ENCODE results near the gene BEGAIN. TPM values are rescaled to one million over a fixed set of nuclear protein-coding genes. Genes with fewer than 3 reads are reported as not detected.

The BEGAIN gene
- polyA plus RNA-seq, 4 donors: 1.2 to 3.6 (median 1.8) TPM

DNA sequence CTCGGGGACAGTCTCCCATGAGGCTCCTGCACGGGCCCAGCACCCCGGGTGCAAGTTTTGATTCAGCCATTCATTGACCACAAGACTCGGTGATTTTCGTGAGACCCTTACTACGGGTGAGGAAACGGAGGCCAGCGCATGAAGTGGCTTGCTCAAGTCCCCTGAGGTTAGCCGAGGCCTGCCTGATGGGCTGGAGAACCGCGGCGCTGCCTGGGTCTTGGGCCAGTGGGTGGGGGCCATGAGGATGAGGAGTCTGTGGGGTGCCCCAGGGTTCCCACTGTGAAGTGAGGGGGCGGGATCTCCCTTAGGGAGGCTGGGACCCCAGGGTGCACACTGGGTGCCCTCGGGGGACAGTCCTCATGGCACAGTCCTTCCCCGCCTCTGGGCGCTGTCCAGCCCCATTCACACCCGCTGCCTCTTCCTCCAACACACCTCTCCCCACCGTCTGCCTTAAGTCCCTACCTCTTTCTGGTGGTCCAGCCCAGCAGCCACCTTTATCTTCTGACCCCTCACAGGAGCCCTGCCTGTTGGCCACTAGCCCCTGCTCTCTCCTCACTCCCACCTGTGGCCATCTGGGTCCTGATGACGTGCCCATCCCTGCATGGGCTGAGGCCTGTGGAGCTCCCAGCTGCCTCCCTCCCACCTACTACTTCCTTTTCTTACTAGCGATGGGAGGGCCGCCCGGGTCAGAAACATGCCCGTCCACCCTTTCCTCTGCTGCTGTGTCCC is 16.3 kb downstream of the BEGAIN start:
- DNase-seq (ENCODE audit: low read depth in 4 of 4, low spot score in 3 of 4): no peak

DNA sequence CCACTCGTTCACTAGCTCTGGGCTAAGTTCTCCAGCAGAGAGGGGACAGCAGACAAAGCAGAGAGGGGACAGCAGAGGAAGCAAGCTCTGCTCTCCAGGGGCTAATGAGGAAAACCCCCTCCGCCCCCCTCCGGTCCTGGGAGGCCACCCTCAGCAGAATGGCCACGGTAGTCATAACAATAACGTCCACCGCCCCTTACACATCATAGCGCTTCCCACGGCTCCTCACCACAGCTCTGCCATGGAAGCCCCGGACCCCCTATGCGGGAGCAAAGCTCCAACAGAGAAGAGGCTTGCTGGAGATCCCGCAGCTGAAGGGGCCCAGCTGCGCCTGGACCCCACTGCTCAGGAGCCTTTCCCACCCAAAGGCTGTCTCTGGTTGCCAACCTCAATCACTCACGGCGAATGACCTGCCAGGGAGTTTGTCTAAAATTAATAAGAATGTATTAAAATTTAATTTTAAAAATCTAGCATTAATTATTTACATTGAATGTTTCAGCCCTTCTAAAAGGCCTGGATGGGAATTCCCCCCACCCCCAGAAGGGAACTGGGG is 17.4 kb downstream of the BEGAIN start:
- no peak for DNase-seq (ENCODE audit: low read depth in 4 of 4, low spot score in 3 of 4)

DNA sequence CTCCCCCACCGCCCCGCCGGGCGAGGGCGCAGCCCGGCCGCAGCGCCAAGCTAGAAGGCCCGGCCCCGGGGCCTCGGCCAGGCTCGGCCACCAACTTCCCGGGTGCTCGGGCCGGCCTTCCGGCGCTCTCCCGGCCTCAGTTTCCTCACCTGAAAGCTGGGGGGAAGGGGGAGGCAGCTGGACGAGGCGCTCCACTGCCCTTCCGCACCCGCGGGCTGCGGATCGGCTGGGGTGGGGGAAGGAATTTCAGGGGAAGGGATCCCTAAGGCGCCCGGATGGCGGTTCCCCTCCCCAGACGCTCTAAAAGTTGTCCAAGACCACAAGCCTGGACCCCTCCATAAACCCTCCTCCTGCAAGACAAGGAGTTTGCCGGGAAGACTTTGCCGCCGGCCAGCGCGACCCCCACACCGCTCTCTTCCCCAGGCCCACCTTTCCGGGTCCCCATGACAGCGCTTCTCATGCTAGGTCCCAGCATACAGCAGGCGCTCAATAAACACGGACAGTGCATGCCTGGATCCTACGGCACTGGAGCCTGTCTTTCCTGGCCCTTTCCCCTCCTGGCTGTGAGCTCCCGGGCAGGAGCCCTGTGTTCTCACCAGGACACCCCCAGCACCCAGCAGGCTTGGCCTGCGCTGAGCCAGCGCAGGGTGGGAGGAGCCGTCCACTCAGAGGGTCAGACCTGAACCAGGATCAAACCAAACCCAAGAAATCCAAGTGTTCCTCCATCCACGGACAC is 18.1 kb downstream of the BEGAIN start:
- DNase-seq (ENCODE audit: low read depth in 4 of 4, low spot score in 3 of 4): no peak

DNA sequence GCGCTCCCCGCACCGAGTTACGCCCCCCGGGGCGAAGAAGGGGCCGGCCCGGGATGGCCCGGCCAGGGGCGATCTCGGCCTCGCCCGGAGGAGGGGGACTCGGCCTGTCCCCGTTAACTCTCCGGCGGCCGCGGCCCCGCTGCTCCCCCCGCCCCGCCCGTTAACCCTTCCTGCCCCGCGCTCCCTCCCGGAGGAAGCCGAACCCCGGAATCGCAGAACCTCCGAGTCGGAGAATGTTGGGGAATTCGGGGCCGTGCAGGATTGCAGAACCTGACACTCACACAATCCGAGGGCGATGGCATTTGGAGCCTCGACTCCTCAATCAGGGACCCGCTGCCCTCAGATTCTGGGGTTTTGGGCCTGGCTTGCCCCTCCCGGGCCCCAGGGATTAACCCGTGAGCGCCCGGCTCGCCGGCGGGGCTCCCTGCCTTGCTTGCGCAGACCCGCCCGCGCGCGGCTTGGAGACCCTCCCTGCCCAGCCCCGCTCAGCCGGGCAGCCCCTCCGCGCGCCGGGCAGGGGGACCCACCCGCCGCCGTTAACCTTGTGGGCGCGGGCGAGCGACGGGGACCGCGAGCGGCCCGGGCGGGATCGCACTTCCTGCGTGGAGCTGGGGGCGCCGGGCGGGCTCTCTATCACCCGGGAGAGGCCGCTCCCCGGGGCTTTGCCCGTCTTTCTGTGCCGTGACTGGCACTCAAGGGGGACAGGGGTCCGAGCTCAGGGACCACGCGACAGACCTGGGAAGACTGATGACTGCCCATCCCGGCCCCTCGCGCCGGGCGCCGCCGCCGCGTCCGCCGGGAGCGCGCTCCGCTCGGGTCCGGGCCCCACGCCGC is 18.8 kb downstream of the BEGAIN start:
- DNase-seq (ENCODE audit: low read depth in 4 of 4, low spot score in 3 of 4): no peak

DNA sequence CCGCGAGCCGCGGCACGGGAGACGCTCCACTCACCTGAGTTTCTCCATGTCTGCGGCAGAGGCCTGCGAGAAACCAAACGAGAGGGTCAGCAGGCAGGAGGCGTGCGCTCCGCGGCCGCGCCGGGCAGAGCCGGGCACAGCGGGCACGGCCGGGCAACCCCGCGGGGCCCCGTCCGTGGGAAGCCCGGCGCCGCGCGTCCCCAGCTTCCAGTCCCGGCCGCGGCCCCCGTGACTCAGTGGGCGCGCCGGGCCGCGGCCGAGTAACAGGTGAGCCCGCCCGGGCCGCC is 19.4 kb downstream of the BEGAIN start:
- DNase-seq (ENCODE audit: low read depth in 4 of 4, low spot score in 3 of 4): no peak

DNA sequence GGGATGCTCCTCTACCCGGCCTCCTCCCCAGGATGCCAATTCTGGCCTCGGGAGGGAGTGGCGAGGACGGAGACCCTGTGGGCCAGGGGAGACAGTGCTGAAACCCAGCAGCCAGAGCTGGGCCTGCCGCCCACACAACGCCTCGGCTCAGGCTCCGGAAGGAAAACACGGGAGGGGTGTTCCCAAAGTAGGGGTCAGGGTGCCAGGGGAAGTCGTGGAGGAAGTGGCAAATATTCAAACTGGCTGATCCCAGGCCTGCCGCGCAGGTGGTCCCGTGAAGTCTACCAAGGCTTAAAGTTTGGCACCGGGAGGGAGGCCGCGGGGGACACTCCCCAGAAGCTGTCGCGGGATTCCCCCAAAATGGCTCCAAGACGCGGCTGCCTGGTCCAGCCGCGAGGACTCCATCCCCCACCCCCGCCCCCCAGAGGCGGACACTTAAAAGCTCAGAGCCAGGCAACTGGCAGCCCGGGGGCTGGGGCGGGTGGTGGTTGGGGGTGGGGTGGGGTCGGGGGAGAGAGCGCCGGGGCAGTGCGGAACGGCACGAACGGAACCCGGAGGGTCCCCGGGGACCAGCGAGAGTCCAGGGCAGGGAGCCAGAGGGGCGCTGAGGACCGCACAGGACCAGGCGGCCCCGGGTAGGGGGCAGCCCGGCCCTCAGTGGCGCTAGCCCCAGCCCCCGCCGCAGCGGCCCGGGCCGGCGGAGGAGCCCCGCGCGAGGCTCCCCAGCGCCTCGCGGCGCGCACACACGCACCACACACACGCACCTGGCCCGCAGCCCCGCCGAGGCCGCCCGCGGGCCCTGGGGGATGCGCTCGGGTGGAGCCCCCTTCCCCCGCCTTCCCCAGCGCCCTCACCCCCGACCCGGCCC is 20.0 kb downstream of the BEGAIN start:
- no peak for DNase-seq (ENCODE audit: low read depth in 4 of 4, low spot score in 3 of 4)

DNA sequence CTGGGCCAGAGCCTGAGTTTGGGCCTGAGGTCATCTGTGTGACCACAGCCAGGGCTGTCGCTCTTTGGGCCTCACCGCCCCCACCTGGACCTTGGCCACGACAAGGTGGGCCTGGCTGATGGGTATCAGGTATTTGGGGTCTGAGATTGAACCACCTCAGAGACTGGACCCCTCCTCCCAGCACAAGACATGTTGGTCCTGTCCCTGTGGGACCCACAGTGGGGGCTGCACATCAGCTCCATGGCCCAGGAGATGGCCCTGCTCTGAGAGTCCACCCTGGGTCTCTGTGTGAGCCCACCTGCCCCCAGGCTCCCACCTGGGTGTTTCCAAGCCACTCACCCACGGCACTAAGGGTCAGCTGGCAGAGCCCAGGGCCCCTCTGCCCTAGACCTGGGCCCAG is 20.6 kb downstream of the BEGAIN start:
- DNase-seq (ENCODE audit: low read depth in 4 of 4, low spot score in 3 of 4): no peak

DNA sequence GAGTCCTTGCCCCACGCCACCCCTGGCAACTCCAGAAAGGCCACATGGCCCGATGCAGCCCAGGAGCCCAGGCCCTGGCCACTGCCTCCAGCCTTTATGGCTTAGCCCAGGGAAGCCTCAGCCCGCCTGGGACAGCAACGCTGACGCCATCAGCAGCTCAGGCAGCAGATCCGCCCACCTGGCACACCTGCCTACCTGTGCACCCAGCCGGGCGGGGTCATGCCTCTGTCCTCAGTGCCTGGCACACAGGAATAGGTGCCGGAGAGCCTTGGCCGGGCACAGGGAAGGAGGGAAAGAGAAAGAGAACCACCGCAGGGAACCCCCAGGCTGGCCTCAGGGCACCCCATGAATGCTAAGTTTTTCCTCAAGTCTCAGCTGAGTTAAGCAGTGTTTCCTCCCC is 21.1 kb downstream of the BEGAIN start:
- no peak for DNase-seq (ENCODE audit: low read depth in 4 of 4, low spot score in 3 of 4)

DNA sequence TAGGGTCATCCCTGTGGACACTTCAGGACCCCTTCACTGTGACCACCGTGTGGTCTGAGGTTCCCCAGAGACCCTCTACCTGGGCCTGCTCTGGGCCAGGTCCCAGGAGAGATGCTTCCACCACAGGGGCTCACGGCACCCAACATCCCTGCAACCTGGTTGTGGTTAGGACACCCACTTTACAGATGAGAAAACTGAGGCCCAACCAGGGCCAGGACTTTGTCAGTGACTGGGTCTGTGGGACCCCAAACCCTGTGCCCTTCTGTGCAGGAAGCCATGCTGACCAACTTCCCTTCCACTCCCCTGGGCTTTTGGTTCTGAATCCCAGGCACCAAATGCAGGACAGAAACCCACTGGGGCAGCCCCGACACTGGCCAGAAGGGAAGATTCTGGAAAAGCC is 21.6 kb downstream of the BEGAIN start:
- DNase-seq (ENCODE audit: low read depth in 4 of 4, low spot score in 3 of 4): no peak

DNA sequence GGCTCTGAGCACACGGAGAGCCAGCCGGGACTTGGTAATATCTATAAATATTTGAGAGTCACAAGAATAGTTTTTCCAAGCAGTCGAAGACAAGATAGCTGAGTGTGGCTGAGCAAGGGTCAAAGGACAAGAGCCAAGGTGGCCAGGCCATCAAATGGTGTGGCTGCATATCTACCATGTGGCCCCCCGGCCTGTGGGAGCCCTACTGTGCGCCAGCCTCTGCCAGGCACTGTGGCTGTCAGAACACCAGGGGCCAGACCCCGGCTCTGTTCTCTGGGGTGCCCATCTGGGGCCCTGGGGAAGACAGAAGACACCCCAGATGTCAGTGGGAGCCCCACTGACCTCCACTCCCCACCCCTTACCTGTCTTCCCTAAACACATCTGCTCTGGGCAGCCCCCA is 22.7 kb downstream of the BEGAIN start:
- DNase-seq (ENCODE audit: low read depth in 4 of 4, low spot score in 3 of 4): no peak

DNA sequence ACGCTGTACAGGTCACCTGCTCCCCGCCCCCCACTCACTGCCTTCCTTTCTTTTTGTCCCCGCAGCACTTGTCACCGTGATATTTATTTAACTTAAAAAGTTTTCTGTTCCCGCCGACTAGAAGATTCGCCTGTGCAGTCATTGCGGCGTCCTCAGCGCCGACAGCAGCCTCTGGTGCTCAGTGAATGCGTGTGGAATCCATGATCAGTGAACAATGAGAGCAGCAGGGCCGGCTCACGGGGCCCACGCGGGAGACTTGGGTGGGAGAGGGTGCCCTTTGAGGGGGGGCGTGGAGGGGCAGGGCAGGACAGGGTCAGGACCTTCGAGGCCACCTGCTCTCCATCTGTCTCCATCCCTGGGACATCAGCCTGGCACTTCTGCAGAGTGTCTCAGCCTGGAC is 24.5 kb downstream of the BEGAIN start:
- DNase-seq (ENCODE audit: low read depth in 4 of 4, low spot score in 3 of 4): no peak

DNA sequence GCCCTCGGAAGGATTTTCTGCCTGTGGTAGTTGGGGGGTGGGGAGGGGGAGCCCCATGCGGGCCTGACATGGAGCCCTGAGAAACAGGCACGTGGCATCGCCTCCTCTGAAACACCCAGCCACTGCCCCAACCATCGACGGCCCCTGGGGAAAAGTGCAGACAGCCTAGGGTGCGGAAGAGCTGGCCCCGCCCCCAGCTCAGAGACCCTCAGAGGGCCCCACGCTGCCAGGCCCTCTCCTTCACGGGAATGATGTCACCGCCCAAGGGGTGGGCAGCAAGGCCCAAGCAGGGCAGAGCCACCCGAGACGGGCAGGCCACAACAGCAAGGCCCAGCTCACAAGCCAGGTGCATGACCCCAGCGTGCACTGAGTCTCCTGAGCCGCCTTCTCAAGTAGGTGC is 26.2 kb downstream of the BEGAIN start:
- no peak for DNase-seq (ENCODE audit: low read depth in 4 of 4, low spot score in 3 of 4)

DNA sequence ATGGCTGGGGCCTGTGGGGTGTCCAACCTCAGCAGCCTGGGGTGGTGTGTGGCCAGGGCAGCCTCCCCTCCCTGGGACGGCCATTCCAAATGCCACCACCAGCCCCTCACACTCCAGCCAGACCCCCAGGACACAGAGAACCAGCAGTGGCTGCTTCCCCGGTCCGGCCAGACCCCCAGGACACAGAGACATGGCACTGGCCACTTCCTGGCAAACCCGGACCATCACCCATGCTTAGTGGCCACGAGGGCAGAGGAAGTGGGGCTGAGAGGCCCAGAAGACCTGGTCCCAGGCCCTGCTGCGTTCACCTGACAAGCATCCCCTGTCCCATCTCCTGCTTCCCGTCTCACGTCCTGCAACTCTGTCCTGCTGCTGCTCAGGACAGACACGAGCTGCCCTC is 26.7 kb downstream of the BEGAIN start:
- DNase-seq (ENCODE audit: low read depth in 4 of 4, low spot score in 3 of 4): no peak

DNA sequence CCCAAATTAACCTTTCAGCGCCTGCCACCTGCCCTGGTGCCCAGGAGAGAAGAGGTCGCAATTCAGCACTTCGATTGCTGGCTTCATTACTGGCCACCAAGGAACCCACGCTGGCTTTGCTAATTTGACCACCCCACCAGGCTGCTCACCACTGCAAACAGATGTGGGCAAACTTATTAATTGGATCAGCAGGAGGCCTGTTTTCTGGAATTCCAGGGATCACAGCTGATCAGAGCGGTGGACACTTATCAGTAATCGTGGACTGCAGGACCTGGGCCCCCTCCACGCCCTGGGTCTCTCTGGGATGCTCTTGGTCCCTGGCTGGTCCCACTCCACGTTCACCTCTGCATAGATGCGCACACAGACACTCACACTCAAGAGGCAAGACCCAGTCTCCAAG is 27.8 kb downstream of the BEGAIN start:
- no peak for DNase-seq (ENCODE audit: low read depth in 4 of 4, low spot score in 3 of 4)

DNA sequence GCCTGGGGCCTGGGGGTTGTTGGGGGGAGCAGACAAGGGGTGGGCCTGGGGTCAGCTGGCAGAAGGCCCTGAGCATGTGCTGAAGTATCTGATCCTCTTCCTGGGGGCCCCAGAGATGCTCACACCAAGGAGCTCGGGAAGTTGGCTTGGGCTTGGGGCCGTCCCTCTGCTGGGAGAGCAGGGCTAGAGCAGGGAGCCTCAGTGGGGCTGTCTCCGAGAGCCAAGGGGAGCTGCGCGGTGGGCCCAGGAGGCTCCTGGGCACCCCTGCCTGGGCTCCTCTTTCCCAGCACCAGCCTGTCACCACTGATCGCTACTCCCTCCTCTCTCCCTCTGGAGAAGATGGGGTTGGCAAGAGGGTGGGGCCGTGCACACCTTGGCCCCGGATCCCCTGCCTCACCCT is 28.3 kb downstream of the BEGAIN start:
- DNase-seq (ENCODE audit: low read depth in 4 of 4, low spot score in 3 of 4): no peak

DNA sequence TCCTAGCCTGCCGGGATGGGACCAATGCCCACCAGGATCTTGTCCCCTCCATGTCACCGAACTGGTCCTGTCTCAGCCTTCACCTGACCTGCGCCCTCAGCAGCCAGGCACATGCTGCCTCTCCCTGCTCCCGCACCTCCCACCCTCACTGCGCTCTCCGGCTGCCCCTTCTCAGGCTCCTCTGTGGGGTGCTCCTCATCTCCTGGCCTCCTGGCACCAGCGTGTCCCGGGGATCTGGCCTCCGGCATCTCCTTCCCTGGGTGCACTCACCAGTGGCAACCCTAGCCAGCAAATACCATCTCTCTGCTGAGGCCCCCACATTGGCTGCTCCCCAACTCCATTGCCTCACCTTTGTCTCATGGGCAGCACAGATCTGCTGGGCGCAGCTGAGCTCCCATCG is 29.0 kb downstream of the BEGAIN start:
- no peak for DNase-seq (ENCODE audit: low read depth in 4 of 4, low spot score in 3 of 4)

DNA sequence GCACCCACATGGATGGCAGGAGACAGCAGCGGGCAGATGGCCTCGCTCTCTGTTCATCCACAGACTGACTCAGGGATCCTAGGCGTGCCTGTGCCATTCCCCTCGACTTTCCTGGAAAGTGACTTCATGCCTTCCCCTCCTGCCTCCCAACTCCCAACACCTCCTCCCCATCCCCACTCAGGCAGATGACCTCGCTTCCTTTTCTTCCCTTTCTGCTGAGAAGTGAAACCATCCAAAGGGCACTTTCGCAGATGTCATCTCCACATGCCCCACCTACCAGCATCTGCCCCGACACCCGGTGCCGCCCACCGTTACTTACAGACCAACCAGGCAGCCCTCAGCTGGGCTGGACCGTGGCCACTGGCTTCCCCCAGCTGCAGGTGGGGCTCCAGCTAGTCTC is 29.6 kb downstream of the BEGAIN start:
- no peak for DNase-seq (ENCODE audit: low read depth in 4 of 4, low spot score in 3 of 4)

DNA sequence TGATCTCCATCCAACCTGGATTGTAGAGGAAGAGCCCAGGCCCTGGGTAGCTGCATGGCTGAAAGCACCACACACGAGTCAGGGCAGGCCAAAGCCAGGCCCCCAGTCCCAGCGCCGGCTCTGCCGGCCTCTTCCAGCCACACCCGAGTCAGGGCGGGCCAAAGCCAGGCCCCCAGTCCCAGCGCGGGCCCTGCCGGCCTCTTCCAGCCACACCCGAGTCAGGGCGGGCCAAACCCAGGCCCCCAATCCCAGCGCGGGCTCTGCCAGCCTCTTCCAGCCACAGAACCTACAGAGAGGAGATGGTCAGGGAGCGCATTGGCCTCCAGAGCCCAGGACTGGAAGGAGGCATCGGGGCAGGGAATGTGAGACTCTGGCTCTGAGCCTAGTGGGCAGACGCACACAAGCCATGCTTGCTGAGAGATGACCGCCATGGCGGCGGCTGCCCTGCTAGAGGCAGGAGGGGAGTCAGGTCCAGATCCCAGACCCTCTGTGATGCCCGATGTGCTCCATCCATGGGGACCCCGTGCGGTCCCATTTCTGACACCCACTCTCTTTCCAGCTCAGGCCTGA is 30.2 kb downstream of the BEGAIN start:
- DNase-seq (ENCODE audit: low read depth in 4 of 4, low spot score in 3 of 4): no peak

DNA sequence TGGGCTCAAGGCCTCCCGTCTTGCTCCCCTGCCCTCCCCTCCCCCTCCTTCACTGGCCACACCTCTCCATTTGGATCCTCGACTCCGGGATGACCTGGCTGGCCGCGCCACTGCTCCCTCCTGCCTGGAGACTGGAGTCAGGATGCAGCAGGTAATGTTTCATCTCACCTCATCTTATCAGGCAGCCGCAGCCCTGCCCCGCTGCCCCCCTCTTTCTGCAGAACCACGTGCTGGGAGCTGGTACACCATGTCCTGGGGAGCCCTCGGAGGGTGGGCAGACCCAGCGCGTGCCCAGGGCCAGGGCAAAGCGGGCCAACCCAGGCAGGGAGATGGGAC is 31.1 kb downstream of the BEGAIN start:
- DNase-seq (ENCODE audit: low read depth in 4 of 4, low spot score in 3 of 4): no peak

DNA sequence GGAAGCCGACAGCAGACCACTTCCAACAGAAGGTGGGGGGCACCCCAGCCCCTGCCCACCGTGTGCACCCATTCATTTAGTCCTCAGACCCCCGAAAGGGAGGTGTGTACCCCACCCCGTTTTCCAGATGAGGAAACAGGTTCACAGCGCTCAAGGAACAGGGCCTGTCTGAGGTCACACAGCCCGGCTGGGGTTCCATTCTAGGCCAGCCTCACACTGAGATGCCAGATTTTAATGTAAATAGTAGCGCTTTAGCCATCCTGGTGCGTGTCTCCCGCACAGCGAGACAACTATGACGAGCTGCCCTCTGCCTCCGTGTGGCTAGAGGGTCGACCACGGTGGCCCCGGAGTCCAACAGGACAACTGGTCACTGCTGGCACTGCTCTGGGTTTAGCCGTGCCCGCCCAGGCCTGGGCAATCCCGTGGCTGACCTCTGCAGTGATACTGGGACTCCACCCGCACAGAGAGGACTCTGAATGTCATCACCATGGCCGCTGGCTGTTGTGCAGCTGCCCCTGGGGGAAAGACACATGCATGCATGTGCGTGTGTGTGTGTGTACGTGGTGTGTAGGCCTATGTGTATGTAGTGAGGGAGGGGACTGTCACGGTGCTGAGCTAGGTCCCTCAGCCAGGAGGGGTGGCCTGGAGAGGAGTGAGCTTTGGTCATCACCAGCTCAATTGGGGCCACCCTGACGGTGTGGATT is 31.6 kb downstream of the BEGAIN start:
- DNase-seq (ENCODE audit: low read depth in 4 of 4, low spot score in 3 of 4): no peak
